NCI-H1694 treated with DMSO at 0.1 percent for 48 hours (cell line): Measurements from ENCODE around the gene TMEM33.

Experiments
- DNase-seq: peaks from one replicate; lab custom pipeline; 2025; lab: John Stamatoyannopoulos, UW

Gene TMEM33

DNA sequence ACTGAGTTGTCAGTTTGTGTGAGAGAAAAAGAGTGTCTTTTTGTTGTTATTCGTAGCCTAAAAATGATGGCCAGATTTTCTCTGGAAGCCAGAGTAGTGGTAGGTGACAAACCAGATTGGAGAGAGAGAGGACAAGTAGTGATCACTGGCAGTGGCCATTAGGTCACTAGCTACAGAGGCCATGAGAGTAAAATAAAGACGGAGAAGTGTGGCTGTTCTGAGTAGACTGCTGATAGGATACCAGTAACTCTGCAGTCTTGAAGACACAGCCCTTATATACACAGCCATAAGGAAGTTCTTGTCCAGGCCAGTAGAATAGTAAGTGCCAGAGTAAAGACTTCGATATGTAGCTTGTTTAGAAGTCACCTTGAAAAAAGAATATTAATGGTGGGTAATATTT lies 62.8 kb downstream of the TMEM33 start:
- no peak for DNase-seq

- no peak for DNase-seq
Measured at GRCh38 chr4:41999321-41999720, 64.1 kb downstream of the TMEM33 start.

DNA sequence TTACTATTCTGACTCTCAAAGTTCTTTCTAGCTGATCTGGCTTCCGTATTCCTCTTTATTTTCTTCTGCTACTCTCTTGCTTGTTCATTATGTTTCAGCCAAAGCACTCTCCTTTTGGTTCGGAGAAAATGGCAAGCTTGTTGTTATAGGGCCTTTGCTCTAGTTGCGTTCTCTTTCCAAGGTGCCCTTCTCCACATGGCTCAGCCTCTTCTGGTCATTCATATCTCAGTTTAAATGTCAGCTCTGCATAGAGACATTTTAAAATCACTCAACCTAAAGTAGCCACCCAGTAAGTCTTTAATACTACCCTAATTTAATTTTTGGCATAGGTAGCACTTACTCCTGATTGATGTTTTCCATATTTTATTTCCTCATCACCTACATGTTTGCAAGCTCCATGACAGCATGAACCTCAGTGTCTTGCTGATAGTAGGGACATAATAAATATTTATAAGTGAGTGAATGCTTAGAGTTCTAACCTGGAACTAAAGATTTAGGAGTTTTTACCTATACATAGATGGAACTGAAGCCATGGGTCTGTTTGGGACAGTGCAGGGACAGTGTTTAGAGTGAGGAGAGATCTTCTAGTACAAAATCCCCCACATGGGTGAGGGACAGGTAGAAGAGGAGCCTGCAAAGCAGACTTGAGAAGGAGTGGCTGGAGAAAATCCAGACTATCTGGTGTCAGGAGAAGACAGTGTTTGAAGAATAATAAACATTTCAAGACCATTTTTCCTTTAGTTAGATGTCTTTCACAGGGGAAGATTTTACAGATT lies 73.0 kb downstream of the TMEM33 start:
- no peak for DNase-seq
